Mesothelial cell of epicardium (in vitro differentiated cells): ENCODE measurements around the gene NUP93. TPM values are rescaled to one million over a fixed set of nuclear protein-coding genes. Genes with fewer than 3 reads are reported as not detected.

Source experiments
- DNase-seq, 2 experiments: peaks; one replicate each; pipeline ENCODE4 v3.0.0; 2021; ENCODE audit warnings: low spot score in 2 of 2; ENCODE audit not compliant: unreplicated experiment in 2 of 2
- H3K27ac Mint-ChIP-seq: 2 replicates; pipeline ENCODE4 v1.8.0; 2021; ENCODE audit warnings: mixed read lengths
- H3K27me3 Mint-ChIP-seq: 2 replicates; pipeline ENCODE4 v1.8.0; 2021; ENCODE audit warnings: low read depth, mixed read lengths
- H3K36me3 Mint-ChIP-seq: 2 replicates; pipeline ENCODE4 v1.8.0; 2021; ENCODE audit warnings: mixed read lengths
- H3K4me1 Mint-ChIP-seq: 2 replicates; pipeline ENCODE4 v1.8.0; 2021; ENCODE audit warnings: mixed read lengths
- H3K4me3 Mint-ChIP-seq: 2 replicates; pipeline ENCODE4 v1.8.0; 2021; ENCODE audit warnings: mild to moderate bottlenecking, moderate library complexity, mixed read lengths
- H3K9me3 Mint-ChIP-seq: 2 replicates; pipeline ENCODE4 v1.8.0; 2021; ENCODE audit warnings: mixed read lengths
- total RNA-seq: library from RNA; stranded (reverse); gene quantifications from 3 replicates; pipeline ENCODE4 v1.2.1, GENCODE V29; 2021
- TF ChIP-seq, protein P1 (sequence below): fragments of 200-600 bp; sonication (generic); IDR thresholded peaks from one replicate; pipeline ENCODE4 v1.5.0; 2021; ENCODE audit warnings: antibody characterized with exemption; ENCODE audit not compliant: unreplicated experiment

The NUP93 gene
- total RNA-seq, 1 donor from 2014 or later = 74.6 TPM

GRCh38 chr16:56779906-56780305 is 50.0 kb downstream of the NUP93 start:
- Mint-ChIP-seq H3K36me3 (no peaks in the 10 kb centered on the region), H3K27me3 (peaks cover 34% of the 10 kb centered on the region), H3K4me3 (no peak overlapping the region), H3K4me1 (peaks cover 23% of the 10 kb centered on the region), H3K27ac (no peak overlapping the region), H3K9me3 (no peaks in the 10 kb centered on the region)
- TF ChIP-seq, protein P1, sequence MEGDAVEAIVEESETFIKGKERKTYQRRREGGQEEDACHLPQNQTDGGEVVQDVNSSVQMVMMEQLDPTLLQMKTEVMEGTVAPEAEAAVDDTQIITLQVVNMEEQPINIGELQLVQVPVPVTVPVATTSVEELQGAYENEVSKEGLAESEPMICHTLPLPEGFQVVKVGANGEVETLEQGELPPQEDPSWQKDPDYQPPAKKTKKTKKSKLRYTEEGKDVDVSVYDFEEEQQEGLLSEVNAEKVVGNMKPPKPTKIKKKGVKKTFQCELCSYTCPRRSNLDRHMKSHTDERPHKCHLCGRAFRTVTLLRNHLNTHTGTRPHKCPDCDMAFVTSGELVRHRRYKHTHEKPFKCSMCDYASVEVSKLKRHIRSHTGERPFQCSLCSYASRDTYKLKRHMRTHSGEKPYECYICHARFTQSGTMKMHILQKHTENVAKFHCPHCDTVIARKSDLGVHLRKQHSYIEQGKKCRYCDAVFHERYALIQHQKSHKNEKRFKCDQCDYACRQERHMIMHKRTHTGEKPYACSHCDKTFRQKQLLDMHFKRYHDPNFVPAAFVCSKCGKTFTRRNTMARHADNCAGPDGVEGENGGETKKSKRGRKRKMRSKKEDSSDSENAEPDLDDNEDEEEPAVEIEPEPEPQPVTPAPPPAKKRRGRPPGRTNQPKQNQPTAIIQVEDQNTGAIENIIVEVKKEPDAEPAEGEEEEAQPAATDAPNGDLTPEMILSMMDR = no peak
- no peak for DNase-seq

GRCh38 chr16:56780646-56781045 is 50.7 kb downstream of the NUP93 start:
- Mint-ChIP-seq H3K4me1 (peaks cover 28% of the 10 kb centered on the region), H3K9me3 (no peaks in the 10 kb centered on the region), H3K4me3 (no peak overlapping the region), H3K36me3 (no peaks in the 10 kb centered on the region), H3K27me3 (peaks cover 37% of the 10 kb centered on the region), H3K27ac (no peak overlapping the region)
- DNase-seq = no peak
- TF ChIP-seq, protein P1 = no peak

- TF ChIP-seq, protein P1 = no peak
- DNase-seq = no peak
- Mint-ChIP-seq H3K27me3 (peaks cover 41% of the 10 kb centered on the region), H3K4me1 (peaks cover 27% of the 10 kb centered on the region), H3K4me3 (no peak overlapping the region), H3K36me3 (no peaks in the 10 kb centered on the region), H3K27ac (no peak overlapping the region), H3K9me3 (no peaks in the 10 kb centered on the region)
Observed at GRCh38 chr16:56781528-56781961, 51.6 kb downstream of the NUP93 start.

- TF ChIP-seq, protein P1 = no peak
- DNase-seq = no peak
- H3K9me3 Mint-ChIP-seq = no peaks in the 10 kb centered on the region
- peaks cover 52% of the 10 kb centered on the region for H3K27me3 Mint-ChIP-seq
- H3K4me1 Mint-ChIP-seq = peaks cover 31% of the 10 kb centered on the region
- no peaks in the 10 kb centered on the region for H3K36me3 Mint-ChIP-seq
- H3K27ac Mint-ChIP-seq = no peak overlapping the region
- H3K4me3 Mint-ChIP-seq = no peak overlapping the region
Observed at GRCh38 chr16:56783344-56783743, 53.4 kb downstream of the NUP93 start.

DNA sequence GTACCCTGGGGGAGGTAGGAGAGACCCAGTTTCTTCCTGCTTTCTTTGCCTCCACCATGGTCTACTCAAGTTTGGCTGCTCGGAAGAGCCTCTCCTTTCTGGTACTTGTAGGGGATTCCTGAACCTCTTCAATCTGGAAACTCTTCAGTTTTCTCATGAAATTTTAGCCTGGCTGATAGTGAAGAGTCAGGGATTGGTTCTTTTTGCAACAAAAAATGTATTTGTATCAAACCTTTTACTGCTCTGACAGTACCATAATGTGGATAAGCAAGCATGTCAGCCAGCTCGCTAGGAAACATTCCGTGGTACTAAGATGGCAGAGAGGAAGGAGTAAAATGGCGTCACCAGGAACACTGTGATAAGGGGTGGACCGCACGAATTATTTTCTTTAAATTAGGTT is 55.4 kb downstream of the NUP93 start:
- Mint-ChIP-seq H3K27ac (no peak overlapping the region), H3K27me3 (peaks cover 41% of the 10 kb centered on the region), H3K36me3 (no peaks in the 10 kb centered on the region), H3K9me3 (no peaks in the 10 kb centered on the region), H3K4me1 (peaks cover 33% of the 10 kb centered on the region), H3K4me3 (no peak overlapping the region)
- TF ChIP-seq, protein P1 = no peak
- DNase-seq = no peak

GRCh38 chr16:56787167-56787566 is 57.2 kb downstream of the NUP93 start:
- Mint-ChIP-seq H3K9me3 (no peaks in the 10 kb centered on the region), H3K27me3 (peaks cover 32% of the 10 kb centered on the region), H3K36me3 (no peaks in the 10 kb centered on the region), H3K4me3 (no peak overlapping the region), H3K4me1 (peaks cover 29% of the 10 kb centered on the region), H3K27ac (no peak overlapping the region)
- TF ChIP-seq, protein P1 = no peak
- no peak for DNase-seq
